Keratinocyte (primary cell): ENCODE results near the gene ATM.

Experiments used
- CTCF ChIP-seq, 3 experiments: IDR thresholded peaks in 1 of 3; conservative IDR thresholded peaks in 1 of 3; optimal IDR thresholded peaks in 1 of 3; 2 replicates in 2 of 3; 3 replicates in 1 of 3; pipeline versions ENCODE3 to v1.5.1; 2011; ENCODE audit warnings: low read length in 3 of 3, mild to moderate bottlenecking in 3 of 3, moderate library complexity in 2 of 3, control low read depth in 1 of 3, inconsistent platforms in 1 of 3; ENCODE audit not compliant: insufficient read depth in 2 of 3; ENCODE audit errors: extremely low read depth in 1 of 3
- EZH2 ChIP-seq: IDR thresholded peaks from one replicate; pipeline ENCODE4 v1.6.1; 2012; ENCODE audit warnings: inconsistent platforms, mild to moderate bottlenecking, low read length, moderate library complexity

GRCh38 chr11:108197351-108197750 is 25.5 kb upstream of the ATM start:
- TF ChIP-seq CTCF (optimal IDR thresholded peaks at IDR 0.05 in 1 of 3, IDR thresholded peaks at IDR 0.05 in 1 of 3, conservative IDR thresholded peaks at IDR 0.05 in 1 of 3; ENCODE audit: extremely low read depth in 1 of 3, insufficient read depth in 2 of 3, low read length in 3 of 3): no peak
- no peak for TF ChIP-seq EZH2
